HG03558 (cell line): ENCODE measurements around the gene BMP2K.
"Not testable (repeated sequence)": the region's sequence is repeated elsewhere in the genome, so short reads cannot be mapped to it uniquely, and the experiment has no call there.

Source experiments
- ATAC-seq: cut with Tn5 transposase; IDR thresholded peaks from one replicate; pipeline ENCODE4 v1.9.1; 2021; ENCODE audit warnings: moderate number of reproducible peaks; ENCODE audit not compliant: unreplicated experiment; ENCODE audit errors: extremely low read depth

The BMP2K gene

DNA sequence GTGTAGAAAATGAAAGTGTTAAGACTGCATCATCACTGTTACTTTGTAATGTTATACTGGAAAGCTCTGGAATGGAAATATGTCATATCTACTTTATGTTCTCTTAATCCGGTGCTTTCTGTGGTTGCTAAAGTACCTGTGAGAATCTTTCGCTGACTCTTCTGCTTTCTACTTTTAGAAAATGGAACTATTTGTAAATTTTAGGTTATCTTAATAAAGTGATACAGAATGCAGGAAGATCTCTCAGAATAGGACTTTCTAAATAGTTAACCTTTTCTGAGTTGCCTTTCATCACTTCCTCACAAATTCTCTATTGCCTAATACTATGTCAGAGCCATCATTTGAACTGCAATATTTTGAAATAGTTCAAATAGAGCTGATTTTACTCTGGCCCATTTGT lies 69.3 kb downstream of the BMP2K start:
- peak; percentile 70 for ATAC-seq

GRCh38 chr4:78846258-78846657 lies 70.1 kb downstream of the BMP2K start:
- no peak for ATAC-seq

DNA sequence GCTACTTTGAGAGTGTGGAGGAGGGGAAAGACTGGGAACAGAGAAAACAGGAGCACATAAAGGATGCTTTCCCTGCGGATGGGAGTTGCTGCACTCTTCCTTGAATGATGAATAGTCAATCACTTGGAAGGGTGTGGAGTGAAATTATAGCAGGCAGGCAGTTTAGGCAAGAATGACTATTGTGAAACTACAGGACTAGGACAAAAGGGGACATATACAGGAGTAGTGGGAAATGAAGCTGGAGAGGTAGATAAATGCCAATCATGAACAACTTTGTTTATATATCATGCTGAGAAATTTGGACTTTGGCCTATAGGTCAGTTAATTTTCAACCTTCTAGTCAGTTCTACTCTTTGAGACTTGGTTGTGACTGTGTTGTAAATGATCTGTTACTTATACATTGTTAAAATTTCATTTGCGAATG lies 86.2 kb downstream of the BMP2K start:
- ATAC-seq: no peak

DNA sequence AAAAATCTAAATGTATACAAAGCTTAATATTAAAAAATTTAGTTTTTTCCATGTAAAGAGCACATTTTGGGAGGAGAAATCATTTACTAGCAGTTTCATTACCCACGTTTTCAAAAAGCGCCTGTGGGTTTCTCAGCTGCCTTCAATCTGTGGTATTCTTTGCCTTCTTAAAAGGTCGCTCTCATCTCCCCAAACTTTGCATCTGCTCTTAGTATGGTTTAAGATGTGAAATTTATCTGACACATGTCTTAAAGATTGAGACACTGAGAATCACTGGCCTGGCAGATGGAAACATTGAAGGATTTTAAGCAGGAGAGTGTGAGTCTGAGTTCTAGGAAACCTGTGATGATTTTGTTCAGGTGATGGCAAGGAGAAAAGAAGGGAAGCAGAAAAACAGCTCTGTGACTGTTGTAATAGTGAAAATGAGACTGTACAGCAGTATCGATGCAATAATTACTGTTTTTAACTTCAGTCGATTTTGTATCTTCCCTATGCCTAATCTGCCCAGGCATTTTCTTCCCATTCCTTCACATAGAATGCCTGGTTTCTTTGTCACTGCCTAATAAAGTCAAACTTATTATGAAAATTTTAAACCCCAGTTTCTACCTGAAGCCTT lies 87.2 kb downstream of the BMP2K start:
- no peak for ATAC-seq

GRCh38 chr4:78863991-78864390 lies 87.8 kb downstream of the BMP2K start:
- no peak for ATAC-seq

- ATAC-seq: peak; percentile 47
Measured at GRCh38 chr4:78864405-78865024, 88.4 kb downstream of the BMP2K start.

- ATAC-seq: no peak
Measured at GRCh38 chr4:78865451-78865850, 89.3 kb downstream of the BMP2K start.

DNA sequence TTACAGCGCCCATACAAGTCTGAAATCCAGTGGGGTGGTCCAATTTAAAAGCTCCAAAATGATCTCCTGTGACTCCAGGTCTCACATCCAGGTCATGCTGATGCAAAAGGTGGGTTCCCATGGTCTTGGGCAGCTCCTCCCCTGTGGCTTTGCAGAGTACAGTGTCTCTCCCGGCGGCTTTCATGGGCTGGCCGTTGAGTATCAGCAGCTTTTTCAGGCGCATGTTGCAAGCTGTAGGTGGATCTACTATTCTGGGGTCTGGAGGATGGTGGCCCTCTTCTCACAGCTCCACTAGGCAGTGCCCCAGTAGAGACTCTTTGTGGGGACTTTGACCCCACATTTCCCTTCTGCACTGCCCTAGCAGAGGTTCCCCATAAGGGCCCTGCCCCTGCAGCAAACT lies 92.6 kb downstream of the BMP2K start:
- ATAC-seq: not testable (repeated sequence)

DNA sequence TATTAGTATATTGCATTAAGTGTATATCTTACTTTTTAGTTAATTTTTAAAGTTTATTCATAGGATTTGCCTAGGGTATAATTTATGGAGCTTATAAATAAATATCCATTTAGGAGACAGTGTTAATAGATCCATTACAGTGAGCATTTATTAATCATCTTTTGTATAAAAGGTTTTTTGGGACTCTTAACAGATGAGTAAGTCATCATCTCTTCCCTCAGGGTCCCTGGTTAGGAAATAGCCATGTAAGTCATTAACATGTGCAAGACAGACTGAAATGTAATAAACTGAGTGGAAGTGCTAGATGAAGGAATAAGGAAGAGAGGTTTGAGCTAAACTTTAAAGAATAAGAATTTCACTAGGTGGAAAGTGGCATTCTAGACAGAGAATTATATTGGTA lies 93.9 kb downstream of the BMP2K start:
- no peak for ATAC-seq

GRCh38 chr4:78876568-78877320 lies 100.6 kb downstream of the BMP2K start:
- no peak for ATAC-seq

DNA sequence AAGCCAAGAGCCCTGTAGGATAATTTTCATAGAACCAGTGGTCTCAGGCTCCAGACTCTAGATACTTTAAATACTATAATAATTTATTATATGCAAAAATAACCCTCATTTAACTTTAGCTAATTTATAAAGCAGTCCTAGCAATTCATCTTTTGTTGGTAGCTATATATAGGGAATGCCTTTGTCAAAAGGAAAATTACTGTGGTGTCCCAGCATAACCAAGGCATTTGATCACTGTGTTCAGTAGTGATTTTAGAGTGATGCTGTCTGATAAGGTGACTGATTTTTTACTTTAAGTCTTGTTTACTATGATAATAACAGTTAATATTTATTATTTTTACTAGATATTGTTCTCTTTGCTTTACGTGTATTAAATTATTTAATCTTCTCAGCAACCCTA lies 101.9 kb downstream of the BMP2K start:
- ATAC-seq: no peak

DNA sequence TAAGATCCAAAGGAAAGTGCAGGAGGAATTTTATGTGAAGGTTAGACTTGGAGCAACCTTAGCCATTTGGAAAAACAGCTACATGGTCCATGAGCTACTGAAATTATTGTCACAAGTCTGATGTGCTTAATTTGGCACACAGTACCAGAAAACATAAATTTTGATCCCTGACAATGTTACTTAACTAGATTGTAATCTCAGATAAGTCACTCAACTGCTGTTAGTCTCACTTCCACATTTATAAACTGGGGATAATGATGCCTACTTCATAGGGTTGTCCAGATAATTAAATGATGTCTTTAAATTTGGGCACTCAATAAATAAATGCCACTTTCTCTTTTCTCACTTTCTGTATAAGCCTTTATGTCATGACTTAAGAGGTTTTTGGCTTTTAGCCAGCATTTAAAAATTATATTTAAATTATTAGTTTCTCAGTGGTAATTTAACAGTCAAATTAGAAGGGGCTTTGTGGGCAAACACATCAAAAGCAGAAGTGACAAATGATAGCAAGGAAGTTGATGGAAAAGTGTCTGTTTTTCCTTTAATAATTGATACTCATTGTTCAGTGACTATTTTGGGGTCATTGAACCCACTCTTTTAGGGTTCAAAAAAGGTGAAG lies 104.8 kb downstream of the BMP2K start:
- ATAC-seq: no peak

GRCh38 chr4:78885598-78885997 lies 109.4 kb downstream of the BMP2K start:
- no peak for ATAC-seq

- ATAC-seq: no peak
Measured at GRCh38 chr4:78889955-78890354, 113.8 kb downstream of the BMP2K start.

DNA sequence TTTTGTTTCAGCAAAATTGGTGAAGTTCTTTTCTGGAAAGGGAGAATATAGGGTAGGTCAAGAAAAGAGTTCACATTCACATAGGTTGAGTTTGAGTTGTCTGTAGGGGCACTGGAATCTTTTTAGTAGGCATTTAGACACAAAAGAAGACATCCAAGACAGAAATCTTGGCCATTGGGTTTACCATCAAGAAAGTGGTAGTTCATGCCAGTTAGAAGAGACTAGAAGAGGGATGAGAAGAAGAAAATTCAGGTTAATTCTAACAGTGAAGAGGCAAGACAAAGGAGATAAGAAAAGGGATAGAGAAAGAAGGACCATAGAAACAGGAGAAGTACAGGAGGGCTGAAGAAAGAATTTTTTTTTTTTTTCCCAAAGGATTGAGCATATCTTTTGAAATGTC lies 123.2 kb downstream of the BMP2K start:
- no peak for ATAC-seq

DNA sequence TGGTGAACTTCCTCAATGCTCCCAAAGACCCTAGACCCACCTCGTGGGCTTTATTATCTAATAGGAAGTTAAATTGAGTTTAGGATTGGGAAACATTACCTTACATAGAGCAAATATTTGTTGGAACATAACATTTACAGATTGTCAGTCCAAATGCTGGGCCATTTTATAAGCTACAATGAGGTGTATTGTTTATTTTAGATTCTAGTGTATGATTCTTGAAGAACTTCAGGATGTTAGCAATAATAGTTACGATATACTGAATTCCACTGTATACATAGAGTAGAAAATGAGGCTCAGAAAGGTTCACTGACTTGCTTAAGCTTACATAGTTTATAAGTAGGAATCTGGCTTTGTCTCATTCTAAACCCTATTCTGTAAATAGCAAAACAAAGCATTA lies 125.7 kb downstream of the BMP2K start:
- no peak for ATAC-seq

- ATAC-seq: no peak
Measured at GRCh38 chr4:78902298-78902697, 126.1 kb downstream of the BMP2K start.

DNA sequence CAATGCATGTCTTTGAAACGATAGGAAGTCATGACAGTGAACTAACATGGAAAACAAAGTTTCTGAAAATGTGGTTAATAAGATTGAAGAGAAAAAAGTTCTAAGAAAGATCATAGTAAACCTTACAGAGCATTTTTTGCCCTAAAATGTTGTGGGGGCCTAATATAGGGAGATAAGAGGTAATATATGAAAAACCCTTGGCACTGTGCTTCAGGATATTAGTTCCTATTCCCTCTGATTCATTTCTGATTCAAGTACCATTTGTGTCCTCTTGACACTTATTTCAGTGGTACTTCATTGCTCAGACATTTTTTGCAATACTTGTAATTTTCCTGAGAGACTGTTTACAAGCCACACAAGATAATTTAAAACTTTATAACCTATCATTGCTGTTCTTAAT lies 128.0 kb downstream of the BMP2K start:
- no peak for ATAC-seq

GRCh38 chr4:78907638-78908037 lies 131.5 kb downstream of the BMP2K start:
- ATAC-seq: no peak

DNA sequence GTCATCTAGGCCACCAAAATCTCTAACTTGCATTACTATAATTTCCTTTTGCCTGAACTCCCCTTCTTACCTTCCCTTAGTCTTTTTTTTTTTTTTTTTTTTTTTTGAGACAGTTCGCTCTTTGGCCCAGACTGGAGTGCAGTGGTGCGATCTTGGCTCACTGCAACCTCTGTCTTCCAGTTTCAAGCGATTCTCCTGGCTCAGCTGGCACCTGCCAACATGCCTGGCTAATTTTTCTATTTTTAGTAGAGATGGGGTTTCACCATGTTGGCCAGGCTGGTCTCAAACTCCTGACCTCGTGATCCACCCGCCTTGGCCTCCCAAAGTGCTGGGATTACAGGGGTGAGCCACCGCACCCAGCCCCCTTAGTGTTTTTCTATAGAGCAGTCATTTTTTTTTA lies 132.8 kb downstream of the BMP2K start:
- not testable (repeated sequence) for ATAC-seq

GRCh38 chr4:78910612-78911011 lies 134.5 kb downstream of the BMP2K start:
- no peak for ATAC-seq
